SH-SY5Y (cell line): ENCODE results near the gene LENG1.

ENCODE experiments used
- GATA2 ChIP-seq: IDR thresholded peaks from 2 replicates; pipeline ENCODE4 v1.6.1; 2011; ENCODE audit warnings: mild to moderate bottlenecking, low read depth, low read length
- GATA3 ChIP-seq: IDR thresholded peaks from 2 replicates; pipeline ENCODE4 v1.6.1; 2011; ENCODE audit warnings: low read depth, mild to moderate bottlenecking, low read length, moderate library complexity

DNA sequence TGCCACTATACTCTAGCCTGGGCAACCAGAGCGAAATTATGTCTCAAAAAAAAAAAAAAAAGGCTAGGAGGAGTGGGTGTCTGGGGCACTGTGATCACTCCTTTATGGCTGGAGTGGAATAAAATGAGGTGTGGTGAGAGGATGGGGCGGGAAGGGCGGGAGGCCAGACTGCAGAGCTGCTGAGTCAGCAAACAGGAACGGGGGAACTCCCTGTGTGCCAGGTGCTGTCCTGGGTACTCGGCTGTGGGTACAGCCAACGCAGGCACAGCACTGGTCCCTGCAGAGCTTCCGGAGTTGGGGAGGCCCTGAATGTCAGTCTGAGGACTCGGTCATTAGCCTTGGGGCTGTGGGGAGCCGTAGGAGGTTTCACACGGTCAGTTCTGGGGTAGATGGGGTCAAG is 38.3 kb downstream of the LENG1 start:
- TF ChIP-seq GATA2 (no peak), GATA3 (no peak)
